ENCODE data around the gene OR9Q1.

DNA sequence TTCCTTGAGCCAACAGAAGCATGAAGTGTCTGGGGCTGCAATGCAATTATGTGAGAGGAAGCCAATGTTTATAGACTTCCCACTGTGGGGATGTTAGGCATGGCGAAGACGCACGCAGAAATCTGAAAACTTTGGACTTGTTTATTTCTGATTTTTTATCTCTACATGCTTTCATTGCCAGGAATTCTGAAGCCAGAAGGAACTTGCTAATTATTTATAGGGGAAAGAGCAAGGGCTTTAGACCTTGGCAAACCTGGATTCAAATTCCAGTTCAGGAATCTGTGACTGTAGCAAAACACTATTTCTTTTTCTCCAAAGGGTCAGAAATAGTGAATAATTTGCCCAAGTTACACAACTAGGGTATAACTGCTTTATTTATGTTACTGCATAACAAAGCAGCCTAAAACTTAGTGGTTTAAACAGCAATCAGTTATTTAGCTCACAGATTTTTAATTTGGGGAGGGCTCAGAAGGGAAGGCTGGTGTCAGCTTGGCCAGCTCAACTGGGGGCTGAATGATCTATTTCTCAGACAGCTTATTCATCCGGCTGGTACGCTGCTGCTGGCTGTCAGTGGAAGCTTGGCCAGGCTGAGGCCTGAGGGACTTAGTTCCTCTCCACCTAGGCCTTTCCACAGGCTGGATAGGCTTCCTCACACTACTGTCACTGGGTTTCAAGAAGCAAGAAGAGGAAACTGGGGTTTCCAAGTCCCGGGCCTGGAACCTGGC, 5.2 kb downstream of the OR9Q1 start:
- TF ChIP-seq, protein P1, sequence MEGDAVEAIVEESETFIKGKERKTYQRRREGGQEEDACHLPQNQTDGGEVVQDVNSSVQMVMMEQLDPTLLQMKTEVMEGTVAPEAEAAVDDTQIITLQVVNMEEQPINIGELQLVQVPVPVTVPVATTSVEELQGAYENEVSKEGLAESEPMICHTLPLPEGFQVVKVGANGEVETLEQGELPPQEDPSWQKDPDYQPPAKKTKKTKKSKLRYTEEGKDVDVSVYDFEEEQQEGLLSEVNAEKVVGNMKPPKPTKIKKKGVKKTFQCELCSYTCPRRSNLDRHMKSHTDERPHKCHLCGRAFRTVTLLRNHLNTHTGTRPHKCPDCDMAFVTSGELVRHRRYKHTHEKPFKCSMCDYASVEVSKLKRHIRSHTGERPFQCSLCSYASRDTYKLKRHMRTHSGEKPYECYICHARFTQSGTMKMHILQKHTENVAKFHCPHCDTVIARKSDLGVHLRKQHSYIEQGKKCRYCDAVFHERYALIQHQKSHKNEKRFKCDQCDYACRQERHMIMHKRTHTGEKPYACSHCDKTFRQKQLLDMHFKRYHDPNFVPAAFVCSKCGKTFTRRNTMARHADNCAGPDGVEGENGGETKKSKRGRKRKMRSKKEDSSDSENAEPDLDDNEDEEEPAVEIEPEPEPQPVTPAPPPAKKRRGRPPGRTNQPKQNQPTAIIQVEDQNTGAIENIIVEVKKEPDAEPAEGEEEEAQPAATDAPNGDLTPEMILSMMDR (IDR thresholded peaks at IDR 0.05; ENCODE audit: low read depth, low read length) = no peak
- TF ChIP-seq POLR2A (IDR thresholded peaks at IDR 0.05; ENCODE audit: extremely low read depth, insufficient read length) = no peak
- TF ChIP-seq MYC (IDR thresholded peaks at IDR 0.05; ENCODE audit: low read depth, low read length) = no peak

Data from NB4 (cell line).